ENCODE measurements around the gene TMEM141. TPM values are rescaled to one million over a fixed set of nuclear protein-coding genes. Genes with fewer than 3 reads are reported as not detected.
A peak's percentile ranks its signal among the peaks of the same experiment; 100 is the strongest.
"Not testable (repeated sequence)": the region's sequence is repeated elsewhere in the genome, so short reads cannot be mapped to it uniquely, and the experiment has no call there.

The TMEM141 gene
- polyA plus RNA-seq, 1 of the 3 experiments (the other 2 are of a cell fraction), result 112 TPM

GRCh38 chr9:136842380-136842948 is 51.3 kb downstream of the TMEM141 start, which contains the start of gene AJM1:
TSS of gene AJM1 (plus strand) at chr9:136842478. CDS start at chr9:136844415, 1,937 bp downstream.
- DNase-seq, result peak; percentile 92
- POLR2A ChIA-PET, result interaction anchor here (1.4 to 2.1 kb wide), 3 partner anchors 14 to 36 kb away, joined by 4 to 10 read pairs (median 4); partner anchors contain the start of gene RABL6

More at GRCh38 chr9:136842380-136842948, 51.3 kb downstream of the TMEM141 start, which contains the start of gene AJM1:
- Histone ChIP-seq H3K9ac (peak within 1 kb of the TSS; percentile 52; the same call in 1 of the 2 replicates), H3K36me3 (replicated peaks in 1 of 2; ENCODE audit: control insufficient read depth in 1 of 2, insufficient read depth in 2 of 2, low read length in 1 of 2) (peaks cover 0 to 15% of the 10 kb centered on the region in 2 experiments), H3K4me3 (ENCODE audit: low read depth in 2 of 2, low read length in 1 of 2) (peak within 1 kb of the TSS; percentile 66 to 85), H3F3A (replicated peaks; ENCODE audit: insufficient read depth) (peaks cover 19% of the 10 kb centered on the region), H4K20me1 (ENCODE audit: insufficient read depth) (peaks cover 10% of the 10 kb centered on the region; the same call in 1 of the 2 replicates), H3K4me2 (peak within 1 kb of the TSS; percentile 97), H3K4me1 (ENCODE audit: control insufficient read depth in 1 of 2, insufficient read depth in 2 of 2, low read depth in 1 of 2, low read length in 1 of 2) (peaks cover 24 to 29% of the 10 kb centered on the region in 2 experiments; a peak in 2 of 4 replicates), H3K27ac (ENCODE audit: low read depth in 2 of 2, low read length in 1 of 2) (peak within 1 kb of the TSS; percentile 22 to 78; a peak in 2 of 4 replicates)
- H3K79me2 ChIP-seq (ENCODE audit: insufficient read depth); H2AFZ ChIP-seq (ENCODE audit: low read depth); H3K27me3 ChIP-seq (ENCODE audit: insufficient read depth); H3K9me2 ChIP-seq; H3K9me3 ChIP-seq: not testable (repeated sequence)
- no CpG with 5 or more reads among the region's 27 CpGs for WGBS (ENCODE audit: low lambda C conversion rate)
- 0 out of 2 replicates have a peak, but pooled peaks have one; percentile 8 for TF ChIP-seq TAF1 (IDR thresholded peaks at IDR 0.05; ENCODE audit: borderline replicate concordance, low read depth, low read length)
- peak; percentile 68 for TF ChIP-seq POLR2AphosphoS5 (IDR thresholded peaks at IDR 0.05; ENCODE audit: low read depth, low read length)
- TF ChIP-seq ELF1 (IDR thresholded peaks at IDR 0.05), result peak; percentile 41; the same call in 1 of the 2 replicates
- TF ChIP-seq, protein P1, sequence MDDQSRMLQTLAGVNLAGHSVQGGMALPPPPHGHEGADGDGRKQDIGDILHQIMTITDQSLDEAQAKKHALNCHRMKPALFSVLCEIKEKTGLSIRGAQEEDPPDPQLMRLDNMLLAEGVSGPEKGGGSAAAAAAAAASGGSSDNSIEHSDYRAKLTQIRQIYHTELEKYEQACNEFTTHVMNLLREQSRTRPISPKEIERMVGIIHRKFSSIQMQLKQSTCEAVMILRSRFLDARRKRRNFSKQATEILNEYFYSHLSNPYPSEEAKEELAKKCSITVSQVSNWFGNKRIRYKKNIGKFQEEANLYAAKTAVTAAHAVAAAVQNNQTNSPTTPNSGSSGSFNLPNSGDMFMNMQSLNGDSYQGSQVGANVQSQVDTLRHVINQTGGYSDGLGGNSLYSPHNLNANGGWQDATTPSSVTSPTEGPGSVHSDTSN (IDR thresholded peaks at IDR 0.05), result peak; percentile 18; the same call in 1 of the 2 replicates
- peak; percentile 80 for TF ChIP-seq MAX (IDR thresholded peaks at IDR 0.05; ENCODE audit: low read depth)
- TF ChIP-seq MXI1 (IDR thresholded peaks at IDR 0.05; ENCODE audit: low read depth, low read length), result 0 out of 2 replicates have a peak, but pooled peaks have one; percentile 34
- TF ChIP-seq, protein P2, sequence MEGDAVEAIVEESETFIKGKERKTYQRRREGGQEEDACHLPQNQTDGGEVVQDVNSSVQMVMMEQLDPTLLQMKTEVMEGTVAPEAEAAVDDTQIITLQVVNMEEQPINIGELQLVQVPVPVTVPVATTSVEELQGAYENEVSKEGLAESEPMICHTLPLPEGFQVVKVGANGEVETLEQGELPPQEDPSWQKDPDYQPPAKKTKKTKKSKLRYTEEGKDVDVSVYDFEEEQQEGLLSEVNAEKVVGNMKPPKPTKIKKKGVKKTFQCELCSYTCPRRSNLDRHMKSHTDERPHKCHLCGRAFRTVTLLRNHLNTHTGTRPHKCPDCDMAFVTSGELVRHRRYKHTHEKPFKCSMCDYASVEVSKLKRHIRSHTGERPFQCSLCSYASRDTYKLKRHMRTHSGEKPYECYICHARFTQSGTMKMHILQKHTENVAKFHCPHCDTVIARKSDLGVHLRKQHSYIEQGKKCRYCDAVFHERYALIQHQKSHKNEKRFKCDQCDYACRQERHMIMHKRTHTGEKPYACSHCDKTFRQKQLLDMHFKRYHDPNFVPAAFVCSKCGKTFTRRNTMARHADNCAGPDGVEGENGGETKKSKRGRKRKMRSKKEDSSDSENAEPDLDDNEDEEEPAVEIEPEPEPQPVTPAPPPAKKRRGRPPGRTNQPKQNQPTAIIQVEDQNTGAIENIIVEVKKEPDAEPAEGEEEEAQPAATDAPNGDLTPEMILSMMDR (IDR thresholded peaks at IDR 0.05), result peak; percentile 79
- peak; percentile 43 for TF ChIP-seq RAD21 (IDR thresholded peaks at IDR 0.05; ENCODE audit: low read length)
- CTCF ChIA-PET, result interaction anchor here (0.6 to 4.7 kb wide), 37 partner anchors 11 to 389 kb away, joined by 3 to 36 read pairs (median 4); partner anchors contain the start of genes CCDC183, LCN8, MAN1B1 and RABL6

Small RNA genes lying within 50 kb of the gene (small RNA-seq; reads per million reads assigned to genes)
- gene AL355987.2, result 0 reads per million in 7 experiments
- 0 reads per million in 7 experiments for gene ATP6V1G1P3
- 0 to 0.11 (median 0) reads per million in 7 experiments for gene MIR4292
- gene MIR6722, result 0 to 0.26 (median 0) reads per million in 7 experiments

Other genes with a start within 250 kb of the TMEM141 start
- gene NOTCH1, start 245.3 kb upstream of the TMEM141 start, polyA plus RNA-seq (2012; rRNA removed), result 2.6 and 6.6 TPM in 2 replicates
- 39.8 and 43.0 TPM in 2 replicates for gene EGFL7, start 128.4 kb upstream of the TMEM141 start, polyA plus RNA-seq (2012; rRNA removed)
- 41.8 and 46.8 TPM in 2 replicates for gene AGPAT2, start 103.9 kb upstream of the TMEM141 start, polyA plus RNA-seq (2012; rRNA removed)
- 24.5 and 27.1 TPM in 2 replicates for gene DIPK1B, start 78.8 kb upstream of the TMEM141 start, polyA plus RNA-seq (2012; rRNA removed)
- not detected in 2 replicates for gene LCN10, start 48.4 kb upstream of the TMEM141 start, polyA plus RNA-seq (2012; rRNA removed)
- gene LCN6, start 42.8 kb upstream of the TMEM141 start, polyA plus RNA-seq (2012; rRNA removed), result not detected in 2 replicates
- not detected in 2 replicates for gene LCN8, start 33.1 kb upstream of the TMEM141 start, polyA plus RNA-seq (2012; rRNA removed)
- gene LCN15, start 26.8 kb upstream of the TMEM141 start, polyA plus RNA-seq (2012; rRNA removed), result 0.08 TPM in 1 of 2 replicates, not detected in the other
- 5.3 and 6.8 TPM in 2 replicates for gene CCDC183, start 5.0 kb downstream of the TMEM141 start, polyA plus RNA-seq (2012; rRNA removed)
- 40.0 and 43.6 TPM in 2 replicates for gene RABL6, start 16.6 kb downstream of the TMEM141 start, polyA plus RNA-seq (2012; rRNA removed)
- gene AJM1, start 51.1 kb downstream of the TMEM141 start, polyA plus RNA-seq (2012; rRNA removed), result 2.4 and 2.6 TPM in 2 replicates
- 338 and 517 TPM in 2 replicates for gene PHPT1, start 58.1 kb downstream of the TMEM141 start, polyA plus RNA-seq (2012; rRNA removed)
- gene MAMDC4, start 61.0 kb downstream of the TMEM141 start, polyA plus RNA-seq (2012; rRNA removed), result 4.2 and 5.0 TPM in 2 replicates
- gene EDF1, start 75.0 kb downstream of the TMEM141 start, polyA plus RNA-seq (2012; rRNA removed), result 756 and 1,070 TPM in 2 replicates
- 13.3 and 15.4 TPM in 2 replicates for gene TRAF2, start 95.2 kb downstream of the TMEM141 start, polyA plus RNA-seq (2012; rRNA removed)
- 78.9 and 85.5 TPM in 2 replicates for gene FBXW5, start 153.4 kb downstream of the TMEM141 start, polyA plus RNA-seq (2012; rRNA removed)
- gene C8G, start 153.9 kb downstream of the TMEM141 start, polyA plus RNA-seq (2012; rRNA removed), result 0.28 and 0.49 TPM in 2 replicates
- 0.87 and 1.1 TPM in 2 replicates for gene LCN12, start 160.9 kb downstream of the TMEM141 start, polyA plus RNA-seq (2012; rRNA removed)
- gene PTGDS, start 186.2 kb downstream of the TMEM141 start, polyA plus RNA-seq (2012; rRNA removed), result not detected in 2 replicates
- gene LCNL1, start 191.6 kb downstream of the TMEM141 start, polyA plus RNA-seq (2012; rRNA removed), result not detected in 2 replicates
- 37.8 and 52.9 TPM in 2 replicates for gene PAXX, start 201.1 kb downstream of the TMEM141 start, polyA plus RNA-seq (2012; rRNA removed)
- 0.60 and 1.0 TPM in 2 replicates for gene CLIC3, start 205.2 kb downstream of the TMEM141 start, polyA plus RNA-seq (2012; rRNA removed)
- gene ABCA2, start 236.9 kb downstream of the TMEM141 start, polyA plus RNA-seq (2012; rRNA removed), result 26.0 and 34.7 TPM in 2 replicates
- gene FUT7, start 240.7 kb downstream of the TMEM141 start, polyA plus RNA-seq (2012; rRNA removed), result not detected in 2 replicates